CD8-positive, alpha-beta memory T cell (primary cell): Measurements from ENCODE around the gene HDAC3. TPM values are rescaled to one million over a fixed set of nuclear protein-coding genes. Genes with fewer than 3 reads are reported as not detected.

ENCODE experiments used
- CTCF ChIA-PET: fragments of 350-600 bp; sonication (Branson Sonifier 250); formaldehyde crosslinking; loops from one replicate; lab custom pipeline; 2021; ENCODE audit warnings: antibody characterized with exemption; lab: Charles Lee
- POLR2A ChIA-PET: fragments of 350-600 bp; sonication (Branson Sonifier 250); formaldehyde crosslinking; loops from one replicate; lab custom pipeline; 2021; ENCODE audit warnings: antibody characterized with exemption; lab: Charles Lee
- DNase-seq, 5 donors: peaks; one replicate each; pipeline versions ENCODE4 v3.0.0 to v3.0.0-alpha.2; 2020 to 2022; ENCODE audit warnings: mixed read lengths in 1 of 5
- H3K27ac ChIP-seq: one replicate; pipeline ENCODE4 v1.7.0; 2013; ENCODE audit warnings: low read depth, mild to moderate bottlenecking, low read length, moderate library complexity
- H3K27me3 ChIP-seq: 2 replicates; pipeline ENCODE4 v1.7.0; 2013; ENCODE audit warnings: low read length, mild to moderate bottlenecking; ENCODE audit not compliant: insufficient read depth, poor library complexity, severe bottlenecking
- H3K36me3 ChIP-seq: 2 replicates; pipeline ENCODE4 v1.7.0; 2013; ENCODE audit warnings: mild to moderate bottlenecking, low read length, moderate library complexity; ENCODE audit not compliant: insufficient read depth
- H3K4me1 ChIP-seq: 2 replicates; pipeline ENCODE4 v1.7.0; 2013; ENCODE audit warnings: mild to moderate bottlenecking, low read length, moderate library complexity; ENCODE audit not compliant: insufficient read depth
- H3K4me3 ChIP-seq: 2 replicates; pipeline ENCODE4 v1.7.0; 2013; ENCODE audit warnings: mild to moderate bottlenecking, low read length
- H3K9me3 ChIP-seq: 2 replicates; pipeline ENCODE4 v1.7.0; 2013; ENCODE audit warnings: mild to moderate bottlenecking, low read length
- H3K27ac Mint-ChIP-seq, 8 donors: one replicate each; pipeline ENCODE4 v1.8.0; 2020 to 2021; ENCODE audit warnings: mixed read lengths in 8 of 8, mild to moderate bottlenecking in 6 of 8, inconsistent platforms in 3 of 8, moderate library complexity in 3 of 8
- H3K27me3 Mint-ChIP-seq, 2 donors: one replicate each; pipeline ENCODE4 v1.8.0; 2020 to 2021; ENCODE audit warnings: mixed read lengths in 2 of 2, mild to moderate bottlenecking in 1 of 2, moderate library complexity in 1 of 2
- H3K36me3 Mint-ChIP-seq, 3 donors: one replicate each; pipeline ENCODE4 v1.8.0; 2020 to 2021; ENCODE audit warnings: mixed read lengths in 3 of 3, inconsistent platforms in 1 of 3, mild to moderate bottlenecking in 1 of 3
- H3K4me1 Mint-ChIP-seq, 3 donors: one replicate each; pipeline ENCODE4 v1.8.0; 2020 to 2021; ENCODE audit warnings: mixed read lengths in 3 of 3, inconsistent platforms in 1 of 3, mild to moderate bottlenecking in 1 of 3
- H3K4me3 Mint-ChIP-seq, 7 donors: one replicate each; pipeline ENCODE4 v1.8.0; 2020 to 2021; ENCODE audit warnings: mixed read lengths in 7 of 7, mild to moderate bottlenecking in 6 of 7, moderate library complexity in 4 of 7, inconsistent platforms in 2 of 7
- H3K9me3 Mint-ChIP-seq, 5 donors: one replicate each; pipeline ENCODE4 v1.8.0; 2020 to 2022; ENCODE audit warnings: mixed read lengths in 5 of 5, mild to moderate bottlenecking in 3 of 5, moderate library complexity in 2 of 5, inconsistent platforms in 1 of 5
- polyA plus RNA-seq: library from polyadenylated mRNA; unstranded; fragments of 300-500 nt; fragmentation: Illumina TruSeq; gene quantifications from one replicate; pipeline ENCODE4 v1.2.3, GENCODE V29; 2021
- total RNA-seq, 2 experiments: library from RNA; stranded (reverse); gene quantifications; one replicate each; pipeline ENCODE4 v1.2.3, GENCODE V29; 2021

The HDAC3 gene
- total and polyA plus RNA-seq, 3 experiments from 2014 or later: 74.8 to 92.8 (median 78.6) TPM

- H3K36me3 ChIP-seq: no peaks in the 10 kb centered on the region
- CTCF ChIA-PET: interaction anchor here (5.7 kb wide), 1 partner anchor 13 kb away, joined by 61 read pairs; no protein-coding TSS in a partner anchor
- Mint-ChIP-seq H3K27ac (peak overlapping the region in 1 of 8 donors; percentile 52), H3K9me3 (no peaks in the 10 kb centered on the region), H3K27me3 (peaks cover 0 to 4% of the 10 kb centered on the region in 2 donors), H3K36me3 (peaks cover 0 to 1% (median 0%) of the 10 kb centered on the region in 3 donors), H3K4me3 (peak overlapping the region in 1 of 7 donors; percentile 37), H3K4me1 (peaks cover 25 to 43% (median 29%) of the 10 kb centered on the region in 3 donors)
- DNase-seq: no peak
- POLR2A ChIA-PET: no interaction called here
- H3K9me3 ChIP-seq: no peaks in the 10 kb centered on the region
- H3K4me3 ChIP-seq: no peak overlapping the region
- peaks cover 27% of the 10 kb centered on the region for H3K4me1 ChIP-seq
- H3K27ac ChIP-seq: no peak overlapping the region
- H3K27me3 ChIP-seq: no peaks in the 10 kb centered on the region
Observed at GRCh38 chr5:141680178-141680577, 43.5 kb upstream of the HDAC3 start.

DNA sequence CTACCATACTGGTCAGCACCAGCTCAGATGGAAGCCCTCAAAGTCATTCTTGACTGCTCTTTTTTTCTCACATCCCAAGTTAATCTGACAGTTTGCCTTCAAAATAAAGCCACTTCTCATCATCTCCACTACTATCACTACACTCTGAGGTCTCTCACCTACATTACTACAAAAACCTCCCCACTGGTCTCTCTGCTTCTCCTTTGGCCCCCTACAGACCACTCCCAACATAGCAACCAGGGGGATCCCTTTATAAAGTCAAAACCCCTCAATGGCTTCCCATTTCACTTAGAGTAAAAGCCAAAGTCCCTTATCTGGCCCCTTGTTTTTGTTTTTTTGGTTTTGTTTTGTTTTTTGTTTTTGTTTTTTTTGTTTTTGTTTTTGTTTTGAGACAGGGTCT lies 40.8 kb upstream of the HDAC3 start:
- Histone ChIP-seq H3K9me3 (no peaks in the 10 kb centered on the region), H3K36me3 (no peaks in the 10 kb centered on the region), H3K27me3 (no peaks in the 10 kb centered on the region), H3K4me3 (no peak overlapping the region), H3K27ac (no peak overlapping the region), H3K4me1 (peaks cover 12% of the 10 kb centered on the region)
- Mint-ChIP-seq H3K36me3 (peaks cover 0 to 2% (median 1%) of the 10 kb centered on the region in 3 donors), H3K27me3 (peaks cover 0 to 4% of the 10 kb centered on the region in 2 donors), H3K4me1 (peaks cover 9 to 23% (median 17%) of the 10 kb centered on the region in 3 donors), H3K27ac (peak overlapping the region in 1 of 8 donors; percentile 72), H3K9me3 (no peaks in the 10 kb centered on the region), H3K4me3 (no peak overlapping the region)
- CTCF ChIA-PET: interaction anchor here (1.3 to 2.4 kb wide), 3 partner anchors 12 to 292 kb away, joined by 4 to 8 read pairs (median 7); partner anchors contain the start of gene RNF14
- DNase-seq: no peak
- POLR2A ChIA-PET: no interaction called here

- Mint-ChIP-seq H3K9me3 (no peaks in the 10 kb centered on the region), H3K27me3 (peaks cover 0 to 2% of the 10 kb centered on the region in 2 donors), H3K36me3 (peaks cover 0 to 5% (median 1%) of the 10 kb centered on the region in 3 donors), H3K4me3 (no peak overlapping the region), H3K4me1 (peaks cover 0 to 8% (median 5%) of the 10 kb centered on the region in 3 donors), H3K27ac (no peak overlapping the region)
- CTCF ChIA-PET: interaction anchor here (1.2 to 2.4 kb wide), 3 partner anchors 10 to 285 kb away, joined by 3 to 8 read pairs (median 4); no protein-coding TSS in a partner anchor
- no peaks in the 10 kb centered on the region for H3K4me1 ChIP-seq
- H3K27me3 ChIP-seq: no peaks in the 10 kb centered on the region
- POLR2A ChIA-PET: no interaction called here
- H3K4me3 ChIP-seq: no peak overlapping the region
- H3K27ac ChIP-seq: no peak overlapping the region
- no peak for DNase-seq
- H3K36me3 ChIP-seq: no peaks in the 10 kb centered on the region
- no peaks in the 10 kb centered on the region for H3K9me3 ChIP-seq
Observed at GRCh38 chr5:141675672-141676071, 39.0 kb upstream of the HDAC3 start.

DNA sequence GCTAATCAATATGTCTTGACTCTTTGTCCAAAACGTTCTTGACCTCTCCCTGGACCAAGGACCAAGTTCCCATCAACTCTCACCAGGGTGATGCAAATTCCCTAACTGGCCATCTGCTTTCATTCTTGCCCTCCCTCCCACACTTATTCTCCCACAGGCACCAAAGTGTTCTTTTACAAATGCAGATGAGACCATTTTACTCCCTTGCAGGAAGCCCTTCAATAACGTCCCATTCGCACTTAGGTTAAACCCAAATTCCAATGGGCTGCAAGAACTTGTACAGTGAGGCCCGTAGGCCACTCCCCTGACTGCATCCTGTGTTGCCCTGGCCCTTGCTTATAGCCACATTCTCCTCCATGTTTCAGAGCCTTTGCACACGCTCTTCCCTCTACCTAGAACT lies 38.1 kb upstream of the HDAC3 start:
- H3K4me3 Mint-ChIP-seq: no peak overlapping the region
- no peaks in the 10 kb centered on the region for H3K9me3 Mint-ChIP-seq
- ChIA-PET POLR2A (no interaction called here), CTCF (interaction anchor here (2.4 kb wide), 1 partner anchor 10 kb away, joined by 8 read pairs; no protein-coding TSS in a partner anchor)
- Histone ChIP-seq H3K27ac (no peak overlapping the region), H3K9me3 (no peaks in the 10 kb centered on the region), H3K36me3 (no peaks in the 10 kb centered on the region), H3K4me3 (no peak overlapping the region), H3K27me3 (no peaks in the 10 kb centered on the region), H3K4me1 (no peaks in the 10 kb centered on the region)
- DNase-seq: no peak
- peak overlapping the region in 3 of 8 donors; percentile 27 to 75 (median 73) for H3K27ac Mint-ChIP-seq
- H3K4me1 Mint-ChIP-seq: peaks cover 0 to 6% (median 5%) of the 10 kb centered on the region in 3 donors
- peaks cover 0 to 2% of the 10 kb centered on the region in 2 donors for H3K27me3 Mint-ChIP-seq
- H3K36me3 Mint-ChIP-seq: peaks cover 0 to 5% (median 1%) of the 10 kb centered on the region in 3 donors

GRCh38 chr5:141672841-141673813 lies 36.5 kb upstream of the HDAC3 start:
- CTCF ChIA-PET: interaction anchor here (0.9 to 2.0 kb wide), 4 partner anchors 10 to 153 kb away, joined by 3 to 7 read pairs (median 4); no protein-coding TSS in a partner anchor
- Histone ChIP-seq H3K27me3 (no peaks in the 10 kb centered on the region), H3K27ac (no peak overlapping the region), H3K36me3 (no peaks in the 10 kb centered on the region), H3K9me3 (no peaks in the 10 kb centered on the region), H3K4me1 (no peaks in the 10 kb centered on the region), H3K4me3 (no peak overlapping the region)
- POLR2A ChIA-PET: no interaction called here
- H3K9me3 Mint-ChIP-seq: no peaks in the 10 kb centered on the region
- H3K27me3 Mint-ChIP-seq: peaks cover 0 to 2% of the 10 kb centered on the region in 2 donors
- no peak overlapping the region for H3K4me3 Mint-ChIP-seq
- H3K36me3 Mint-ChIP-seq: peaks cover 0 to 6% (median 1%) of the 10 kb centered on the region in 3 donors
- no peak for DNase-seq
- peaks cover 0 to under 1% (median 0%) of the 10 kb centered on the region in 3 donors for H3K4me1 Mint-ChIP-seq
- peak overlapping the region in 2 of 8 donors; percentile 53 to 54 for H3K27ac Mint-ChIP-seq

DNA sequence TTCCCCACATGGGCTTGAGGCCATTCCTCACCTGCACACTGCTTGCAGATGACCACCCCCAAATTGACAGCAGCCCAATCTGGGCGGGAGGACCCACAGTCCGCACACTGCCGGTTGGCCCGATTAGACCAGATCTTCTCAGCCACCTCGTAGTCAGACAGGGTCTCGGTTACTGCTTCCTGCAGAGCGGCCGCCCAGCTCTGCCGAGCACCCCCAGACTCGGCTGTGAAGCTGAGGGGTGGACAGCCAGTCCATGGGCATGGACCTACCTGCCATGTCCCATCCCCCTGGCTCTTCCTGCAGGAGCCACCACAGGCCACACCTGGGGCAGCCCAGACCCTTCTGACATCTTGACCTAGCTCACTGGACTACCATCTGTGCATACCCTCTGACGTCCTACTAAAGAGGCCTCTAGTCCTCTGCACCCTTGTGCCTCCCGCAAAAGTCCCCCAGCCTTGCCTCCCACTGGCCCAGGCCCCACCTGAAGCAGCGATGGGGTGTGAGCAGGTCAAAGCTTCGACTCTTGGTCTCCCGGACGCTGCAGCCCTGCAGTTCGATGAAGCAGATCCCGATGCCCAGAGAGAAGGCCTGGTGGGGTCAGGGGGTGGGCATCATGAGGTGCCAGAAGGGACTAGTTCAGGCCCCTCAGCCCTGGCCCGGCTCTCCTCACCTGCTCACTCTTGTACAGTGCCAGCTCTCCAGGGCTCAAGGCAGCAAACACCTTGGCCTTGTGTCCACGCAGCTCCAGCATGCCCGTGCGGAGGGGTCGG lies 35.6 kb upstream of the HDAC3 start:
- H3K27me3 ChIP-seq: no peaks in the 10 kb centered on the region
- ChIA-PET CTCF (interaction anchor here (0.9 to 3.4 kb wide), 5 partner anchors 9 to 207 kb away, joined by 3 to 19 read pairs (median 4); partner anchors contain the start of gene PCDH1), POLR2A (no interaction called here)
- Mint-ChIP-seq H3K27me3 (peaks cover 0 to 2% of the 10 kb centered on the region in 2 donors), H3K4me1 (no peaks in the 10 kb centered on the region), H3K9me3 (no peaks in the 10 kb centered on the region), H3K27ac (peak overlapping the region in 1 of 8 donors; percentile 47), H3K36me3 (peaks cover 0 to 6% (median 1%) of the 10 kb centered on the region in 3 donors), H3K4me3 (no peak overlapping the region)
- H3K27ac ChIP-seq: no peak overlapping the region
- no peak overlapping the region for H3K4me3 ChIP-seq
- no peaks in the 10 kb centered on the region for H3K36me3 ChIP-seq
- no peak for DNase-seq
- no peaks in the 10 kb centered on the region for H3K4me1 ChIP-seq
- no peaks in the 10 kb centered on the region for H3K9me3 ChIP-seq

- H3K27me3 Mint-ChIP-seq: peaks cover 0 to 2% of the 10 kb centered on the region in 2 donors
- H3K4me1 ChIP-seq: no peaks in the 10 kb centered on the region
- ChIA-PET CTCF (interaction anchor here (0.9 to 8.0 kb wide), 12 partner anchors 12 to 474 kb away, joined by 3 to 57 read pairs (median 4); partner anchors contain the start of genes FCHSD1, PCDH1 and PCDH12), POLR2A (no interaction called here)
- peaks cover 4 to 5% (median 4%) of the 10 kb centered on the region in 3 donors for H3K4me1 Mint-ChIP-seq
- peak overlapping the region in 1 of 8 donors; percentile 55 for H3K27ac Mint-ChIP-seq
- H3K27me3 ChIP-seq: no peaks in the 10 kb centered on the region
- H3K4me3 Mint-ChIP-seq: no peak overlapping the region
- no peaks in the 10 kb centered on the region for H3K9me3 ChIP-seq
- no peak for DNase-seq
- no peak overlapping the region for H3K27ac ChIP-seq
- no peak overlapping the region for H3K4me3 ChIP-seq
- no peaks in the 10 kb centered on the region for H3K36me3 ChIP-seq
- H3K36me3 Mint-ChIP-seq: peaks cover 0 to 6% (median 1%) of the 10 kb centered on the region in 3 donors
- H3K9me3 Mint-ChIP-seq: no peaks in the 10 kb centered on the region
Observed at GRCh38 chr5:141669520-141669919, 32.9 kb upstream of the HDAC3 start.
